HEK293 (cell line): ENCODE data around the gene S100B.

Experiments used
- CTCF ChIA-PET: fragments of 350-600 bp; formaldehyde crosslinking; extraction: SDS; loops from one replicate; lab custom pipeline; 2021; ENCODE audit warnings: antibody characterized with exemption; lab: Yijun Ruan, JAX
- POLR2A ChIA-PET: fragments of 300-600 bp; formaldehyde crosslinking; extraction: SDS; loops from one replicate; lab custom pipeline; 2020; ENCODE audit warnings: antibody characterized with exemption, inconsistent platforms; lab: Yijun Ruan, JAX
- H3K27ac ChIP-seq: fragments of 200-500 bp; sonication (Bioruptor generic); 2 replicates; pipeline ENCODE4 v1.5.1; 2014; ENCODE audit warnings: low read depth, low read length, control low read depth, inconsistent platforms; ENCODE audit errors: extremely low read depth
- H3K36me3 ChIP-seq, 2 experiments: fragments of 200-500 bp in 1 of 2; sonication (Bioruptor generic) in 1 of 2; 1 replicate in 1 of 2; 2 replicates in 1 of 2; pipeline ENCODE4 v1.5.1; 2014 to 2017; ENCODE audit warnings: inconsistent platforms in 2 of 2, low read length in 2 of 2; ENCODE audit not compliant: control insufficient read depth in 2 of 2, insufficient read depth in 1 of 2
- H3K4me1 ChIP-seq: fragments of 200-500 bp; sonication (Bioruptor generic); 2 replicates; pipeline ENCODE4 v1.5.1; 2014; ENCODE audit warnings: mild to moderate bottlenecking, low read length, inconsistent platforms; ENCODE audit not compliant: control insufficient read depth, insufficient read depth
- H3K4me3 ChIP-seq: 2 replicates; pipeline ENCODE4 v1.5.1; 2011; ENCODE audit warnings: low read depth, mild to moderate bottlenecking, control low read depth, low read length, moderate library complexity
- H3K9me3 ChIP-seq: fragments of 200-500 bp; sonication (Bioruptor generic); 2 replicates; pipeline ENCODE4 v1.5.1; 2014; ENCODE audit warnings: low read depth, low read length, inconsistent platforms; ENCODE audit not compliant: control insufficient read depth, insufficient read depth
- BCL6B ChIP-seq: fragments of 450-650 bp; formaldehyde crosslinking; IDR thresholded peaks from 2 replicates; pipeline ENCODE4 v1.5.1; 2017; ENCODE audit warnings: missing biosample characterization, missing genetic modification characterization
- ELK4 ChIP-seq: IDR thresholded peaks from 2 replicates; pipeline ENCODE4 v1.6.1; 2011; ENCODE audit warnings: mild to moderate bottlenecking, low read depth, low read length, borderline replicate concordance
- GLI2 ChIP-seq: fragments of 450-650 bp; formaldehyde crosslinking; IDR thresholded peaks from 2 replicates; pipeline ENCODE4; 2017; ENCODE audit warnings: missing biosample characterization, missing genetic modification characterization, low read depth, borderline replicate concordance
- GLIS2 ChIP-seq: fragments of 450-650 bp; formaldehyde crosslinking; IDR thresholded peaks from 2 replicates; pipeline ENCODE4 v1.5.1; 2016; ENCODE audit warnings: missing biosample characterization, missing genetic modification characterization
- KLF1 ChIP-seq: fragments of 450-650 bp; formaldehyde crosslinking; IDR thresholded peaks from 2 replicates; pipeline ENCODE4 v1.5.1; 2016; ENCODE audit warnings: missing biosample characterization, missing genetic modification characterization
- OSR2 ChIP-seq: fragments of 450-650 bp; formaldehyde crosslinking; IDR thresholded peaks from 2 replicates; pipeline ENCODE4 v1.5.1; 2016; ENCODE audit warnings: missing biosample characterization, missing genetic modification characterization
- SP3 ChIP-seq: fragments of 450-650 bp; formaldehyde crosslinking; IDR thresholded peaks from 2 replicates; pipeline ENCODE4 v1.5.1; 2016; ENCODE audit warnings: missing biosample characterization, missing genetic modification characterization
- ZBTB8A ChIP-seq: fragments of 450-650 bp; formaldehyde crosslinking; IDR thresholded peaks from 2 replicates; pipeline ENCODE4 v1.5.1; 2016; ENCODE audit warnings: missing biosample characterization, missing genetic modification characterization
- ZEB2 ChIP-seq: fragments of 450-650 bp; formaldehyde crosslinking; IDR thresholded peaks from 2 replicates; pipeline ENCODE4 v1.5.1; 2016; ENCODE audit warnings: missing biosample characterization, missing genetic modification characterization
- ZNF157 ChIP-seq: fragments of 450-650 bp; formaldehyde crosslinking; IDR thresholded peaks from 2 replicates; pipeline ENCODE4 v1.5.1; 2016; ENCODE audit warnings: missing biosample characterization, missing genetic modification characterization
- ZNF169 ChIP-seq: fragments of 450-650 bp; formaldehyde crosslinking; IDR thresholded peaks from 2 replicates; pipeline ENCODE4 v1.5.1; 2016; ENCODE audit warnings: missing biosample characterization, missing genetic modification characterization
- ZNF174 ChIP-seq: fragments of 450-650 bp; formaldehyde crosslinking; IDR thresholded peaks from 2 replicates; pipeline ENCODE4 v1.5.0; 2017; ENCODE audit warnings: missing biosample characterization, mild to moderate bottlenecking, missing genetic modification characterization
- ZNF26 ChIP-seq: fragments of 450-650 bp; formaldehyde crosslinking; IDR thresholded peaks from 2 replicates; pipeline ENCODE4 v1.5.1; 2016; ENCODE audit warnings: missing biosample characterization, missing genetic modification characterization
- ZNF292 ChIP-seq: fragments of 450-650 bp; formaldehyde crosslinking; IDR thresholded peaks from 2 replicates; pipeline ENCODE4 v1.5.1; 2016; ENCODE audit warnings: low read depth, missing biosample characterization, missing genetic modification characterization, borderline replicate concordance
- ZNF37A ChIP-seq: fragments of 450-650 bp; IDR thresholded peaks from 2 replicates; pipeline ENCODE4 v1.5.1; 2018; ENCODE audit warnings: missing biosample characterization, missing genetic modification characterization
- ZNF398 ChIP-seq: fragments of 450-650 bp; formaldehyde crosslinking; IDR thresholded peaks from 2 replicates; pipeline ENCODE4 v1.5.1; 2017; ENCODE audit warnings: missing biosample characterization, missing genetic modification characterization
- ZNF501 ChIP-seq: fragments of 450-650 bp; formaldehyde crosslinking; IDR thresholded peaks from 2 replicates; pipeline ENCODE4 v1.5.1; 2016; ENCODE audit warnings: missing biosample characterization, missing genetic modification characterization
- ZNF580 ChIP-seq: fragments of 450-650 bp; formaldehyde crosslinking; IDR thresholded peaks from 2 replicates; pipeline ENCODE4 v1.5.1; 2016; ENCODE audit warnings: missing biosample characterization, missing genetic modification characterization
- ZNF670 ChIP-seq: fragments of 450-650 bp; formaldehyde crosslinking; IDR thresholded peaks from 2 replicates; pipeline ENCODE4 v1.5.1; 2016; ENCODE audit warnings: missing biosample characterization, missing genetic modification characterization, low read depth
- ZNF843 ChIP-seq: fragments of 450-650 bp; formaldehyde crosslinking; IDR thresholded peaks from 2 replicates; pipeline ENCODE4 v1.5.1; 2016; ENCODE audit warnings: missing biosample characterization, missing genetic modification characterization
- ZSCAN30 ChIP-seq: fragments of 450-650 bp; IDR thresholded peaks from 2 replicates; pipeline ENCODE4 v1.5.1; 2018; ENCODE audit warnings: missing biosample characterization, mild to moderate bottlenecking, missing genetic modification characterization, moderate library complexity
- TF ChIP-seq, protein P1 (sequence below): fragments of 450-650 bp; formaldehyde crosslinking; IDR thresholded peaks from 2 replicates; pipeline ENCODE4 v1.5.1; 2017; ENCODE audit warnings: missing biosample characterization, missing genetic modification characterization
- TF ChIP-seq, protein P2 (sequence below): fragments of 450-650 bp; formaldehyde crosslinking; IDR thresholded peaks from 2 replicates; pipeline ENCODE4 v1.5.1; 2017; ENCODE audit warnings: missing biosample characterization, missing genetic modification characterization

S100B gene

GRCh38 chr21:46610018-46610701 lies 5.3 kb upstream of the S100B start:
- no peaks in the 10 kb centered on the region for H3K4me1 ChIP-seq
- H3K4me3 ChIP-seq, result no peak overlapping the region
- ChIA-PET CTCF (no interaction called here), POLR2A (interaction anchor here (2.8 kb wide), 1 partner anchor 26 kb away, joined by 11 read pairs; the partner anchor contains the start of gene PRMT2)
- no peaks in the 10 kb centered on the region for H3K36me3 ChIP-seq
- TF ChIP-seq GLIS2 (tag by site-specific recombination) (no peak), KLF1 (tag by site-specific recombination) (no peak), ZNF174 (no peak)
- no peaks in the 10 kb centered on the region for H3K9me3 ChIP-seq
- no peak overlapping the region for H3K27ac ChIP-seq

- H3K9me3 ChIP-seq, result no peaks in the 10 kb centered on the region
- H3K4me1 ChIP-seq, result no peaks in the 10 kb centered on the region
- H3K4me3 ChIP-seq, result no peak overlapping the region
- TF ChIP-seq, protein P1, sequence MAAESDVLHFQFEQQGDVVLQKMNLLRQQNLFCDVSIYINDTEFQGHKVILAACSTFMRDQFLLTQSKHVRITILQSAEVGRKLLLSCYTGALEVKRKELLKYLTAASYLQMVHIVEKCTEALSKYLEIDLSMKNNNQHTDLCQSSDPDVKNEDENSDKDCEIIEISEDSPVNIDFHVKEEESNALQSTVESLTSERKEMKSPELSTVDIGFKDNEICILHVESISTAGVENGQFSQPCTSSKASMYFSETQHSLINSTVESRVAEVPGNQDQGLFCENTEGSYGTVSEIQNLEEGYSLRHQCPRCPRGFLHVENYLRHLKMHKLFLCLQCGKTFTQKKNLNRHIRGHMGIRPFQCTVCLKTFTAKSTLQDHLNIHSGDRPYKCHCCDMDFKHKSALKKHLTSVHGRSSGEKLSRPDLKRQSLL (tag by site-specific recombination), result no peak
- TF ChIP-seq ZNF26 (tag by site-specific recombination), result 0 out of 2 replicates have a peak, but pooled peaks have one; percentile 17
- no peak for TF ChIP-seq ZNF292
- TF ChIP-seq ZNF157 (tag by site-specific recombination), result peak; percentile 99
- TF ChIP-seq ZSCAN30 (tag by site-specific recombination), result no peak
- TF ChIP-seq ELK4, result no peak
- TF ChIP-seq GLI2 (tag by site-specific recombination), result no peak
- TF ChIP-seq ZNF169, result no peak
- TF ChIP-seq ZNF670 (tag by site-specific recombination), result no peak
- TF ChIP-seq, protein P2, sequence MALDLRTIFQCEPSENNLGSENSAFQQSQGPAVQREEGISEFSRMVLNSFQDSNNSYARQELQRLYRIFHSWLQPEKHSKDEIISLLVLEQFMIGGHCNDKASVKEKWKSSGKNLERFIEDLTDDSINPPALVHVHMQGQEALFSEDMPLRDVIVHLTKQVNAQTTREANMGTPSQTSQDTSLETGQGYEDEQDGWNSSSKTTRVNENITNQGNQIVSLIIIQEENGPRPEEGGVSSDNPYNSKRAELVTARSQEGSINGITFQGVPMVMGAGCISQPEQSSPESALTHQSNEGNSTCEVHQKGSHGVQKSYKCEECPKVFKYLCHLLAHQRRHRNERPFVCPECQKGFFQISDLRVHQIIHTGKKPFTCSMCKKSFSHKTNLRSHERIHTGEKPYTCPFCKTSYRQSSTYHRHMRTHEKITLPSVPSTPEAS (tag by site-specific recombination), result no peak
- no peak overlapping the region for H3K27ac ChIP-seq
- no peaks in the 10 kb centered on the region for H3K36me3 ChIP-seq
- ChIA-PET CTCF (interaction anchor here (1.2 kb wide), 1 partner anchor 31 kb away, joined by 5 read pairs; no protein-coding TSS in a partner anchor), POLR2A (interaction anchor here (0.6 to 2.8 kb wide), 2 partner anchors 27 to 45 kb away, joined by 3 to 11 read pairs; partner anchors contain the start of gene PRMT2)
These were observed 3.8 kb upstream of the S100B start for GRCh38 chr21:46608672-46609111.

- H3K27ac ChIP-seq, result no peak overlapping the region
- no peak overlapping the region for H3K4me3 ChIP-seq
- no peaks in the 10 kb centered on the region for H3K36me3 ChIP-seq
- no peaks in the 10 kb centered on the region for H3K9me3 ChIP-seq
- H3K4me1 ChIP-seq, result no peaks in the 10 kb centered on the region; the same call in 1 of the 2 replicates
- CTCF ChIA-PET, result interaction anchor here (1.2 kb wide), 1 partner anchor 32 kb away, joined by 5 read pairs; no protein-coding TSS in a partner anchor
- POLR2A ChIA-PET, result interaction anchor here (0.7 to 2.8 kb wide), 2 partner anchors 10 to 28 kb away, joined by 5 to 11 read pairs; partner anchors contain the start of gene PRMT2
- no peak for TF ChIP-seq ZNF37A (tag by site-specific recombination)
- no peak for TF ChIP-seq ZNF580 (tag by site-specific recombination)
- no peak for TF ChIP-seq ZNF398 (tag by site-specific recombination)
- no peak for TF ChIP-seq ZNF843 (tag by site-specific recombination)
- no peak for TF ChIP-seq ZNF501 (tag by site-specific recombination)
- no peak for TF ChIP-seq ZEB2 (tag by site-specific recombination)
- no peak for TF ChIP-seq SP3 (tag by site-specific recombination)
- TF ChIP-seq OSR2 (tag by site-specific recombination), result no peak
- no peak for TF ChIP-seq ZBTB8A (tag by site-specific recombination)
- TF ChIP-seq BCL6B (tag by site-specific recombination), result no peak
These were observed 2.8 kb upstream of the S100B start for GRCh38 chr21:46607636-46608035.
